ENCODE results near the gene SLC12A9.

SLC12A9 gene

GRCh38 chr7:100878685-100879084 lies 26.2 kb downstream of the SLC12A9 start:
- TF ChIP-seq EGR1 (IDR thresholded peaks at IDR 0.05) (no peak), CEBPB (IDR thresholded peaks at IDR 0.05) (no peak), TEAD4 (IDR thresholded peaks at IDR 0.05) (no peak), TAF1 (IDR thresholded peaks at IDR 0.05; ENCODE audit: low read depth) (no peak), CREB1 (IDR thresholded peaks at IDR 0.05; ENCODE audit: low read depth) (no peak), RAD21 (IDR thresholded peaks at IDR 0.05; ENCODE audit: low read depth) (no peak), NFIC (IDR thresholded peaks at IDR 0.05) (no peak), ZBTB7A (IDR thresholded peaks at IDR 0.05; ENCODE audit: low read depth) (no peak), YY1 (IDR thresholded peaks at IDR 0.05; ENCODE audit: low read depth) (no peak), FOXM1 (IDR thresholded peaks at IDR 0.05; ENCODE audit: borderline replicate concordance, low read depth) (no peak), EP300 (IDR thresholded peaks at IDR 0.05; ENCODE audit: borderline replicate concordance) (no peak), MAX (IDR thresholded peaks at IDR 0.05) (no peak), REST (IDR thresholded peaks at IDR 0.05; ENCODE audit: low read depth) (no peak), TCF12 (IDR thresholded peaks at IDR 0.05; ENCODE audit: low read depth) (no peak), USF1 (IDR thresholded peaks at IDR 0.05) (no peak)

GRCh38 chr7:100879685-100880261 lies 27.3 kb downstream of the SLC12A9 start:
- TF ChIP-seq ZBTB7A (IDR thresholded peaks at IDR 0.05; ENCODE audit: low read depth), result no peak
- TF ChIP-seq TCF12 (IDR thresholded peaks at IDR 0.05; ENCODE audit: low read depth), result no peak

- TF ChIP-seq USF1 (IDR thresholded peaks at IDR 0.05) (no peak), REST (IDR thresholded peaks at IDR 0.05; ENCODE audit: low read depth) (no peak), NFIC (IDR thresholded peaks at IDR 0.05) (no peak), RAD21 (IDR thresholded peaks at IDR 0.05; ENCODE audit: low read depth) (no peak), CREB1 (IDR thresholded peaks at IDR 0.05; ENCODE audit: low read depth) (no peak), YY1 (IDR thresholded peaks at IDR 0.05; ENCODE audit: low read depth) (no peak), MAX (IDR thresholded peaks at IDR 0.05) (no peak), ZBTB7A (IDR thresholded peaks at IDR 0.05; ENCODE audit: low read depth) (no peak), TCF12 (IDR thresholded peaks at IDR 0.05; ENCODE audit: low read depth) (no peak), EP300 (IDR thresholded peaks at IDR 0.05; ENCODE audit: borderline replicate concordance) (no peak), EGR1 (IDR thresholded peaks at IDR 0.05) (no peak), TAF1 (IDR thresholded peaks at IDR 0.05; ENCODE audit: low read depth) (no peak), CEBPB (IDR thresholded peaks at IDR 0.05) (no peak), TEAD4 (IDR thresholded peaks at IDR 0.05) (no peak), FOXM1 (IDR thresholded peaks at IDR 0.05; ENCODE audit: borderline replicate concordance, low read depth) (no peak)
Observed at GRCh38 chr7:100880645-100881044, 28.1 kb downstream of the SLC12A9 start.

- TF ChIP-seq REST (IDR thresholded peaks at IDR 0.05; ENCODE audit: low read depth) (no peak), ZBTB7A (IDR thresholded peaks at IDR 0.05; ENCODE audit: low read depth) (no peak), NFIC (IDR thresholded peaks at IDR 0.05) (no peak), TCF12 (IDR thresholded peaks at IDR 0.05; ENCODE audit: low read depth) (no peak), MAX (IDR thresholded peaks at IDR 0.05) (no peak), RAD21 (IDR thresholded peaks at IDR 0.05; ENCODE audit: low read depth) (no peak), FOXM1 (IDR thresholded peaks at IDR 0.05; ENCODE audit: borderline replicate concordance, low read depth) (no peak), USF1 (IDR thresholded peaks at IDR 0.05) (no peak), TEAD4 (IDR thresholded peaks at IDR 0.05) (no peak), CREB1 (IDR thresholded peaks at IDR 0.05; ENCODE audit: low read depth) (no peak), CEBPB (IDR thresholded peaks at IDR 0.05) (no peak), EP300 (IDR thresholded peaks at IDR 0.05; ENCODE audit: borderline replicate concordance) (no peak), YY1 (IDR thresholded peaks at IDR 0.05; ENCODE audit: low read depth) (no peak), TAF1 (IDR thresholded peaks at IDR 0.05; ENCODE audit: low read depth) (no peak), EGR1 (IDR thresholded peaks at IDR 0.05) (no peak)
Observed at GRCh38 chr7:100881136-100881535, 28.6 kb downstream of the SLC12A9 start.
